Stimulated activated CD4-positive, alpha-beta T cell treated with anti-CD3 and anti-CD28 coated beads, Interleukin-2, amount 100 ng/mL, for 4 hours (primary cell): Measurements from ENCODE around the gene HLCS.

Source experiments
- DNase-seq: peaks from one replicate; pipeline ENCODE4 v3.0.0-alpha.2; 2020; ENCODE audit warnings: low read depth

The HLCS gene

DNA sequence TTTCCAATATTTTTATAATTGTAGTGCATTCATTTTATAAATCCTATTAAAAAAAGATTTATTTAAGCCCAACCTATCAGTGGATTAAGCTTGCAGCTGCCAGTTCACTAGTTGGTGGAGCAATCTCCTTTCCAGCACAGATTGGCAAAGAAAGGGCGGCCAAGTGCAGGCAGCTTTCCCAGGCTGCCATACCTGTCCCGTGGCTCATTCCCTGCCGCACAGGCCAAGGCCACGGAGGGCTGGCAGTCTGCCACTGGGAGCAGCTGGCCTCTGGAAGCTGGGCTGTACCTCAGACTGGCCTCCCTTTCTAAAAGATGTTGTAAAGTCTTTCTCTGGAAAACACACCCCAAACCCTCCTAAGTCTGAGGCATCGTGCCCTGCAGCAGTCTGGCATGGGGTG is 193.4 kb downstream of the HLCS start:
- no peak for DNase-seq

DNA sequence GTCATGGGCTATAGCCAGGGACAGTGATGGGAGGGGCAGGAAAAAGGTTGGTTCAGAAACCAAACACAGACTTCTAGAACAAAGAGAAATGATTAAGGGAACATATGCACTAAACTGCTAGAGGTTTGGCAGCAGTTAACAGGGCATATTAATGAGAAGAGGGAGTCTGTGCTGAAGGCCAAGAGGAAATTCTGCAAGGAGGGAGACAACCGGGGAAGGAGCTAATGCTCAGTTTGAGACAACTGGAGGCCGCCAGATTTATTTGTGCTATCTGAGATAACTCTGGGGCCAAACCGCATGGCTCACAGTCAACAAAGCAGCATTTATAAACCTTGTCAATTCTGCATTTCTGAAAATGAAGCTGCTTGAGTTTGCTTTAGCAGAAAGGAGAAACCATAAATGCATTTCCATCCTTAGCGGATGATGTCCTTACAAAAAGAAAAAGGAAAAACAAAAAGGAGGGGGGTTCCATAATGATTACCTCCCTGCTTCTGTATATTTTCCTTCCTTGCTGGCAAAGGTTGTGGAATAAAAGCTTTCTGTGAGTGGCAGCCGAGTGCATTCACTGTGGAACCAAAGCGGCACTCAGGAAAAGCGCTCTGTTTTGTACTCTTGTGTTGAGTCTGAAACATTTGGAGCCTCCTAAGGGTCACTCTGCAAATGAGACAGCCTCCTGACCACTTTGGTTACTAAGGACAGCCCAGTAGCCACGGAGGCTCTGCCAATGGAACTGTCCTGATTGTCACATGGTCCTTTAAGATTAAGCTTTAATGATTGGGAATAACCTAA is 197.2 kb downstream of the HLCS start:
- no peak for DNase-seq

DNA sequence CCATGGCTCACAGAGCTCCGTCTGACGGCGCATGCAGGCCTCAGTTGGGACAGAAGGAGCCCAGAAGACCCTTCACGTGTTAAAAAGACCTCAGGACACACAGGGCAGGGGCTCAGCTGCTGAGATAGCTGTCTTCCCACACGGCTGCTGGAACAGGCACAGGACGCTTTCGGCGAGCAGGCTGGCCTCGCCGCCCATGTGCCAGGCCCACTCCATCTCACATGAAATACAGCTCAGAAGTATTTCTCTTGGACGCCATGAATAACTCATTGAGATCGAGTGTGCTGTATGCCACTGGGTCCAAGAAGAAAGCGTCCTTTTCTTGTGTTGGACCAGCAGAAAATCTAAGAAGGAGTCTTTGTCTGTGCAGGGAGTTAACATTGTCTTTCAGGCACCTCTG is 198.0 kb downstream of the HLCS start:
- no peak for DNase-seq

DNA sequence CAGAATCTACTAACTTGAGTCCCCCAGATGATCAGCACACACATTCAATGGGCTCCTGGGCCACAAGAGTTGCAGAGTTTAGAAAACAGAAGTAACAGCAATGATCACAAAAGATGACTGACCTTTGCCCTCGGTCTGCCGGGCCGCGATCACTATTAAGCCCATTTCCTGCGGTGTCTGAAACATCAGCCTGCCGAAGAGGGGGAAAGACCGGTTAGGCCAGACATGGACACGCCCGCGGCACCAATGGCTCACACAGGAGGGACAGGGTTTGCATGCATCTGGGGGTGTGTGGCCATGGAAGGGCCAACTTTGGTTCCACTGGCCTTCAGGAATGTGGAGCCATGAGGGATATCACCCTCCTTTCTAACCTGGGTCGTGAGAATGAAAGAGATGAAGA is 199.4 kb downstream of the HLCS start:
- no peak for DNase-seq

GRCh38 chr21:36766511-36766910 is 200.0 kb downstream of the HLCS start:
- DNase-seq, result no peak

DNA sequence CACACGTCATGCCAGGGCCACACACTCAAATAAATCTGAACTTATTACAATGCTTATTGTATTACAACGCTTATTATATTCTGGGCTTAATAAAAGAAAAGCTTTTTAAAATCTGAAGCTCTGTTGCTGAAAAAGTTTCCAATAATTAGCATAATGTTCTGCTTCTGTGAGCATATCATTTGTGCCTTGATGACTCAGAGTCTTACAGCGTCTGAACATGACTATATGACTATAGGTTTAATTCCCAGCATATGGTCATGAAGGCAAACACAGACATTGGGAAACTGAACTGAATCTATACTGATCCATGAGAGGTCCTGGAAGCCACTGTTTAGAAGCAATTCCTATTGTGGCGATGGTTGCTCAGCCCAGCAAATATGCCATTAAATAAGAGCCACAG is 201.2 kb downstream of the HLCS start:
- no peak for DNase-seq

- DNase-seq, result no peak
These were observed 203.2 kb downstream of the HLCS start for GRCh38 chr21:36763305-36763704.

- no peak for DNase-seq
These were observed 203.8 kb downstream of the HLCS start for GRCh38 chr21:36762642-36763041.

DNA sequence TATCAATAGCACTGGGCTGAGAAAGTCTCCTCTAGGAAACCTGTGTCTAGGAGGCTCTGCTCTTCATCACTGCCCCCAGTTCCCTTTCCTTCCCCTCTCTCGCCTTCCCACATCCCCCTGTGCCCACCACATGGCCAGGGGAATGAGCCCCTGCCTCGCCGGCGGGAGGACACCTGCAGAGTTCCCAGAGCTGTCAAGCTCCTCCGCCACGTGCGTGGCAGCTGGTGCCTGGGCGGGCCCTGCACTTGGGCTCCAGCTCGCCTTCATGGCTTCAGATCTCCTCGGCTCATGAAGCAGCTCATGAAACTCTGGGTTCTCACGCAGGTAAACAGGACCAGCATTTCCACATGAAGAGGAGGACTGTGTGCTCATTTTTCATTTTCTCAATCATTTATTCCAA is 204.8 kb downstream of the HLCS start:
- no peak for DNase-seq

DNA sequence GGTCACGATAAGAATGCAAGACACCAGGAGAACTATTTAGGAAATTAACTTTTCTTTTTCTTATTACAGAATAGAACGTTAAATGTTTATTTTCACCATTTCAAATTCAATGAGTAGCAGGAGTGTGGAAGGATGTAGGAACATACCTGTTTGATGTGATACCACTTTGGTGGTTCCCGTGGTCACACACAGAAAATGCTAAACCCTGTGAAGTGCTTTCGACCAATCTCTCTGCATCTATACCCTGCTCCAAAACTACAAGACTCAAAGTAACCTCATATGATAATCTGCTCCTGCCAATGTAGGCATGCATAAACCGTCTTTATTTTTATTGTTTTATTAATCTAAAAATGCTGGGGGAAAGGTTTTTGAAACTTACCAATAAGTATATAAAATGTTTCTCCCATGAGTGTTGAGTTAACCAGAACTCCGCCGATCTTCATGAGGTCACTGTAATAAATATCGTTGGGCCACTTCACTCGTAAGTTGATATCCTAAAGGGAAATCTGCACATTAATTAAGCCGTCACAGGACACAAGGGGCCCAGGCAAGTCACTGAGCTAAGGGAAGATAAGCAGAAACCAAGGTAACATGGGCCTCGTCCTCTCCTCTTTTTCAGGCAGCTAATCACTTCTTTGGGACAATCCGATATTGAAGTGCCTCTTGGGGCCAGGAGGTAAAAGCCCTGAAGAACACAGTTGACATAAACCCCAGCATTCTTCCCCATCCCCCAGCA is 207.0 kb downstream of the HLCS start:
- no peak for DNase-seq

DNA sequence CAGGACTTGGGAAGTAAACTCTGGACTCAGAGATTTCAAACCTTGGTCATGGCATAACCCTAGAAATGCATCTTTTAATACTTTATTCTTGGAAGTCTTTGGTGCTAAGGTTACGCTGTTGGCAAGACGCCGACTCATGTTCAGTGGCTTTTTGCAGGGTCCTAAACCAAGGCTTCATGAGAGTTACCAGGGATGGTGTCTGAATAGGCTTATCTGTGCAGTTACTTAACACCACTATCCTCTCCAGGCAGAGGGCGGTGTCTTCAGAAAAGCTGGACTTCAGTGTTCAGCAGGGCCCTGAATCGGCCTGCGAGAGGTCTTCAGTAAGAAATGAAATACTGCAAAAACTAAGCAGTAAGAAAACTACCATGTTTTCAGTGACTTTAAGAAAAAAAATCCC is 209.3 kb downstream of the HLCS start:
- no peak for DNase-seq

DNA sequence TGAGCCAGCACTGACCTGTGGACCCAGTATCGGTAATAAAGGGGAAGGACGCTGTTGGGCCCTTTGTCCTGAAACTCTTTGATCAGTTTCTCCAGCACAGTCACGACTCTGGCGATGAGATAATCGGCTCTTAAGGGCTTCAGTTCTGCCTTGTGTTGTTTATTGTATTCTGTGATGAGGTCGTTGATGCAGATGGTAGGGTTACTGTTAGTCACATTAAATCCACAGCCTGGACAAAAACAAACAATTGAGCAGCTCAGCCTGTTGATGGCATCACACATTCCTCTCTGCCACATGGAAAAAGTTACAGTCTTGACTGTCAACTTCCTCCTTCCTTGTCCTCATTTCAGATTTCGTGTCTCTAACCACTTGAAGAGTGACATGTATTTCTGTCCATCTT is 209.9 kb downstream of the HLCS start:
- no peak for DNase-seq

DNA sequence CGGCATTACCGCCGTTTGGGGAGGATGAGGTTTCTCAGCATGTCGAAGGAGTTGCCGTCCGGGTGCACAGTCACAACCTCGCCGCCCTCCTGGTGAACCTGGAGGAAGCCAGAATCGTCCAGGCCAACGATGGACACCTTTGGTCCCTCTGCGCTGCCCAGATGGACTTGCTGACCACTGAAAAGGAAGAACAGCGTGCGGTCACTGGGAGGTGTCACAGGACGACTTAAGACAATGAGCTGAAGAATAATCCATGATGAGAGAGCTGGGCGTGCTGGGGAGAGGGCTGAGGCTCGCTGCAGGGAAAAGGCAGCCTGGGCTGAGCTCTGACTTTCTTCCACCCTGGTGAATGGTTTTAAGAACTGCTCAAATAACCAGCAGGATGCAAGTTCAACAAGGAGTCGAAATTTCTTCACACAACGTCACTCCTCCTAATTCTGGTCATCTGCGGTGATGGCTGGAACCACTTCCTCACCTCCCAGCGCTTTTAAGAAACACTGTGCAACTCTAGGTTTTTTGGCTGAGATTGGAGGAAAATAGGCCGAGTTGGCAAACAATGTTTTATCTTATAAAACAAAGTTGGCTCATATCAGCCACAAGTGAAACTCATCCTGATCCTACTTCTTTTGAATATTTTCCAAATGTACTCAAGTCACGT is 212.1 kb downstream of the HLCS start:
- DNase-seq, result no peak

- no peak for DNase-seq
These were observed 212.9 kb downstream of the HLCS start for GRCh38 chr21:36753556-36753955.

DNA sequence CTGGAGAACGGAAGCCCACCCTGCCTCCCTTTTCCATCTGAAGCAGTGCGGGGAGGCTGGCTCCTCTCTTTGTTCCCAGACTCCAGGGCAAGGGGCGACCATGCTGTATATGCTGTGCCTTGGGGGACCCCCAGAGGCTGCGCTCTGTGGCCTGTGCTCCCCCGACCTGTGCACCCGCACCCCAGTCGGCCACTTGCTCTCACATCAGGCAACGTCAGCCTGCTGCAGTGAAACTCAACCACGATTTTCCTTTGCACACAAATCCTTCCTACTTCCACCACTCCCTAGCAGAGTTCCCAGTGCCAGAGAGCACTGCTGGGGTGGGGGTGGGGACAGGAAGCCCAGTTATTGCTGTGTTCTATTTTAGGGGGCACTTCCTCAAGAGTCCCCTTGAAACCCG is 215.1 kb downstream of the HLCS start:
- no peak for DNase-seq

- no peak for DNase-seq
These were observed 215.9 kb downstream of the HLCS start for GRCh38 chr21:36750576-36750959.

DNA sequence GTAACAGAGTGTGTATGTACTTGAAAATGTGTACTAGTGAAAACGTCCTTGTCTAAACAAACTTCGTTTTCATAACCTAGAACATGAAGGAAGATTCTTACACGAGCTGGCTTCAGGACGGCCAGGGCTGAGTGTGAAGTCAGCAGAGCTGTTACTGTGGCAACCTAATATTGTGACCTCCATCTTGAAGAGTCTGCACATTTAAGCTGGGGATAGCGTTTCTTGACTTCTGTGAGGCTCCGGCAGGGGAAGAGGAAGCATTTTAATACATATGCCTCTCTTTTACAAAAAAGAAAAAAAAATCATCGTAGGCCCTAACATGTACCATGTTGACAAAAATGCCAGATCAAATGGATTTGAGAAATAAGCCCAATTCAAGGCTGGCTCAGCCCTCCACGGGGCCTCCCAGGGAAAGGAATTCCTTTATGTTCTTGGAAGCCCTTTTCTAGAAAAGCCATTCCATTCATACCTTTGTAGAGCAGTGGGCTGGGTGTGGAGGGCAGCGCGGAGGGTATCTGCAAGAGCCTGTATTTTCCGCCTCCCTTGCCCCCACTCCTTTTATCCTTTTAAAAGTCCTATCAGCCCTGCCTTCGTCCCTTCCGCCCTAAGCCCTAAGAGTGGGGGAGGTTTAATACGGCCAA is 216.4 kb downstream of the HLCS start:
- no peak for DNase-seq

- no peak for DNase-seq
These were observed 218.6 kb downstream of the HLCS start for GRCh38 chr21:36747815-36748383.

GRCh38 chr21:36747041-36747814 is 219.2 kb downstream of the HLCS start:
- no peak for DNase-seq

DNA sequence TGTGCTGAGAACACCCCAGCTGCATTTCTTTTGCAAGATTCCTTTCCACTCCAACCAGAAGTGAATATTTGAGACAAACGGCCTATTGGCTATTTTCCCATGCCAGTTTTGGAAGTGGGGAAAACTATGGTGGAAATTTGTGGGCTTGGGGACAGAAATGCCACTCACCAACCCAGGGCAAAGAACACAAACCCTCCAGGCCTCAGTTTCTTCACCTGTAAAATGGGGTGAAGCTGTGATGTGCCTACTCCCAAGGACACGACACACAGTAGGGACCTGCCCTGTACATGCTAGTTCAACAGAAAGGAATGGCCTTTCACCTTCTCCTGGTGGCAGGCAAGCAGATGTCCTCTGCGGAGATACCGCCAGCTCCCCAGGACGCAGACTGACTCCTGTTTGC is 221.0 kb downstream of the HLCS start:
- DNase-seq, result no peak

DNA sequence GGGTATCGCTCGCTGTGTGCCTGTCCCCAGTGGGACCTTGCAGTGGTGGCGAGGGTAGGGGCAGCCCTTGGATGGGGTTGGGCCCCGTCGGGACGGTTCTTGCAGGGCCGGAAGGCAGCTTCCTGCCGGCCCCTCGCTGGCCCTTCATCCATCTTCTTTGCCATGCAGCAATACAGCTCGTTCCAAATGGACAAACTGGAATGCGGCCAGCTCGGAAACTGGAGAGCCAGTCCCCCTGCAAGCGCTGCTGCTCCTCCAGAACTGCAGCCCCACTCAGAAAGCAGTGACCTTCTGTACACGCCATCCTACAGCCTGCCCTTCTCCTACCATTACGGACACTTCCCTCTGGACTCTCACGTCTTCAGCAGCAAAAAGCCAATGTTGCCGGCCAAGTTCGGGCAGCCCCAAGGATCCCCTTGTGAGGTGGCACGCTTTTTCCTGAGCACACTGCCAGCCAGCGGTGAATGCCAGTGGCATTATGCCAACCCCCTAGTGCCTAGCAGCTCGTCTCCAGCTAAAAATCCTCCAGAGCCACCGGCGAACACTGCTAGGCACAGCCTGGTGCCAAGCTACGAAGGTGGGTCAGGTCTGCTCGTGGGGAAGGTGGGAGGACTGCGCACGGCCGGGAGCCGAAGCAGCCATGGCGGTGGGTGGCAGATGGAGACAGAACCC is 221.8 kb downstream of the HLCS start:
- no peak for DNase-seq
